ENCODE measurements around the gene TEP1. TPM values are rescaled to one million over a fixed set of nuclear protein-coding genes. Genes with fewer than 3 reads are reported as not detected.

TEP1 gene
- total RNA-seq, 4 donors from 2014 or later = 72.2 to 216 (median 79.9) TPM

DNA sequence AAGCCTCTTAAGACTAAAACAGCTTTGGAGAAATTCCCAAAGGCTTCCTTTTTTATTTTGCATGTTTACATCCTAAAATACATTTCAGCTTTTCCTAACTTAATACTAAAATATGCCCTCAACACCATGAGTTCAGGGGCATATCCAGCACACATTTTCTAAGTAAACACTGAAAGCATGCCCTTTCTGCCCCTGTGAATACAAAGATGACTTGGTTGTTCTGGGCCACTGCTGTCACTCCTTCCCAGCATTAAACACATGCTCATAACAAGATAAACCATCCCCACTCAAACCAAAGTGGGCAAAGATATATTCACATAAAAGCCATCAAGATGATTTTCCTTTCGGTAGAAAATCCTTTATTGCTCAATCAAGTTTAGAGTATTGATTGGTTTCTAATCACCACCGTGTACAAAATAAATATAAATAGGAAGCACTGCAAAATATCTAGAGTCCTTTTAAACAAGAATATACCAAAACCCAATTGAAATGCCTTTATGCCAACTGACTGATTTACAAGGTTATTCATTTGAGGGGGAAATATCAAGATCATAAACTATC lies 82.2 kb downstream of the TEP1 start:
- DNase-seq = no peak
- Histone ChIP-seq H3K4me3 (no peak overlapping the region), H3K27ac (peak overlapping the region in 1 of 4 donors; percentile 95), H3K27me3 (no peaks in the 10 kb centered on the region), H3K4me1 (peaks cover 5 to 35% (median 7%) of the 10 kb centered on the region in 4 donors), H3K36me3 (peaks cover 0 to 5% (median 0%) of the 10 kb centered on the region in 4 donors), H3K9me3 (no peaks in the 10 kb centered on the region)
- no peak for TF ChIP-seq POLR2AphosphoS5 (IDR thresholded peaks at IDR 0.05)
- 53 to 73% methylated on average over 2 of the region's 2 CpGs for WGBS, 2 donors (ENCODE audit: low coverage in 1 of 2)
- intact Hi-C loops (cut with DNase I; ENCODE audit: low total_unique reads) = loop anchor here (10.0 kb wide), 1 partner anchor 284 kb away; no protein-coding TSS in a partner anchor
- in situ Hi-C loops (cut with MboI; ENCODE audit: low pct_ligation_motif_present in 1 of 4, low pct_unique_long_range_greater_than_20kb in 1 of 4, low sequenced_read_pairs in 3 of 4) = loop anchor here in 3 of 4 donors (5.0 to 25.0 kb wide), 4 partner anchors 131 to 356 kb away; partner anchors contain the start of genes ANG (in 2 of the 3), APEX1 (in 2 of the 3), OSGEP (in 2 of the 3) and PIP4P1 (in 2 of the 3)

DNA sequence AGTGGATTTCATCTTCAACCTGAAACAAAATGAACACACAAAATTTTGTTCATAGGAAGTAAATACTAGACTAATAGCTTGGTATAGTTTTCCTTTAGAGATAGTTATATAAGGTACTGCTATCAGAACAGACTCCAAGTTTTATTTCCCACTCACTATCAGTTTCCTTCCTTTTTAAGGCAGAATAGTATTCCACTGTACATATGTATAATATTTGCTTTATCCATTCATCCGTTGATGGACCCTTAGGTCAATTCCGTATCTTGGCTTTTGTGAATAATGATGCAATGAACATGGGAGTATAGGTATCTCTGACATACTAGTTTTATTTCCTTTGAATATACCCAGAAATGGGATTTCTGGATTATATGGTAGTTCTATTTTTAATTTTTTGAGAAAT lies 83.9 kb downstream of the TEP1 start:
- WGBS, 2 donors (ENCODE audit: low coverage in 1 of 2) = 89 to 94% methylated on average over 2 of the region's 2 CpGs
- Histone ChIP-seq H3K27ac (no peak overlapping the region), H3K4me3 (no peak overlapping the region), H3K27me3 (no peaks in the 10 kb centered on the region), H3K4me1 (peaks cover 5 to 35% (median 7%) of the 10 kb centered on the region in 4 donors), H3K9me3 (no peaks in the 10 kb centered on the region), H3K36me3 (peaks cover 0 to 15% (median 0%) of the 10 kb centered on the region in 4 donors)
- no peak for TF ChIP-seq POLR2AphosphoS5 (IDR thresholded peaks at IDR 0.05)
- TF ChIP-seq, protein P1, sequence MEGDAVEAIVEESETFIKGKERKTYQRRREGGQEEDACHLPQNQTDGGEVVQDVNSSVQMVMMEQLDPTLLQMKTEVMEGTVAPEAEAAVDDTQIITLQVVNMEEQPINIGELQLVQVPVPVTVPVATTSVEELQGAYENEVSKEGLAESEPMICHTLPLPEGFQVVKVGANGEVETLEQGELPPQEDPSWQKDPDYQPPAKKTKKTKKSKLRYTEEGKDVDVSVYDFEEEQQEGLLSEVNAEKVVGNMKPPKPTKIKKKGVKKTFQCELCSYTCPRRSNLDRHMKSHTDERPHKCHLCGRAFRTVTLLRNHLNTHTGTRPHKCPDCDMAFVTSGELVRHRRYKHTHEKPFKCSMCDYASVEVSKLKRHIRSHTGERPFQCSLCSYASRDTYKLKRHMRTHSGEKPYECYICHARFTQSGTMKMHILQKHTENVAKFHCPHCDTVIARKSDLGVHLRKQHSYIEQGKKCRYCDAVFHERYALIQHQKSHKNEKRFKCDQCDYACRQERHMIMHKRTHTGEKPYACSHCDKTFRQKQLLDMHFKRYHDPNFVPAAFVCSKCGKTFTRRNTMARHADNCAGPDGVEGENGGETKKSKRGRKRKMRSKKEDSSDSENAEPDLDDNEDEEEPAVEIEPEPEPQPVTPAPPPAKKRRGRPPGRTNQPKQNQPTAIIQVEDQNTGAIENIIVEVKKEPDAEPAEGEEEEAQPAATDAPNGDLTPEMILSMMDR (IDR thresholded peaks at IDR 0.05) = no peak
- no peak for TF ChIP-seq EP300 (IDR thresholded peaks at IDR 0.05; ENCODE audit: low read depth)
- TF ChIP-seq POLR2A (IDR thresholded peaks at IDR 0.05) = no peak
- in situ Hi-C loops (cut with MboI; ENCODE audit: low pct_ligation_motif_present in 1 of 4, low pct_unique_long_range_greater_than_20kb in 1 of 4, low sequenced_read_pairs in 3 of 4) = loop anchor here in 3 of 4 donors (10.0 to 25.0 kb wide), 4 partner anchors 133 to 358 kb away; partner anchors contain the start of genes ANG (in 2 of the 3), APEX1 (in 2 of the 3), OSGEP (in 2 of the 3) and PIP4P1 (in 2 of the 3)
- no peak for DNase-seq
- intact Hi-C loops (cut with DNase I; ENCODE audit: low total_unique reads) = no loop called here

DNA sequence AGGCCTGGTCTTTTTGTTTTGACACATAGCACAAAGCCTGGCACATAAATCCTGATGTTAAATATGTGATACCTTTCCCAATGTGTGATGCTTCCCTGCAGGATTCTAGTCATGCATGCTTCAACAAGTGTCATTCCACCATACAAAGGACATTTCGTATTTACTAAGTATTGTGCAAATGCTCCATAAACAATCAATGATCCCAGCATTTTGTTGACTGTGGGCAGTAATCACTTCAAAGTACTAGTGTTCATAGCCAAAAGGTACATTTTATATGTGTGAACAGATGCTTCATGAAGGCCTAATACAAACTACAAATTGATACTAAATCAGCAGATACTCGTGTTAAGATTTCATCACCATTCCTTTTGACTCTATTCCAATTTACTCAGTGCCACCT lies 84.6 kb downstream of the TEP1 start:
- intact Hi-C loops (cut with DNase I; ENCODE audit: low total_unique reads) = no loop called here
- Histone ChIP-seq H3K36me3 (peaks cover 0 to 15% (median 0%) of the 10 kb centered on the region in 4 donors), H3K4me1 (peaks cover 5 to 35% (median 7%) of the 10 kb centered on the region in 4 donors), H3K4me3 (no peak overlapping the region), H3K27ac (no peak overlapping the region), H3K27me3 (no peaks in the 10 kb centered on the region), H3K9me3 (no peaks in the 10 kb centered on the region)
- DNase-seq = no peak
- TF ChIP-seq, protein P1 (IDR thresholded peaks at IDR 0.05) = no peak
- TF ChIP-seq POLR2AphosphoS5 (IDR thresholded peaks at IDR 0.05) (no peak), POLR2A (IDR thresholded peaks at IDR 0.05) (no peak)
- in situ Hi-C loops (cut with MboI; ENCODE audit: low pct_ligation_motif_present in 1 of 4, low pct_unique_long_range_greater_than_20kb in 1 of 4, low sequenced_read_pairs in 3 of 4) = loop anchor here in 3 of 4 donors (10.0 to 25.0 kb wide), 4 partner anchors 134 to 359 kb away; partner anchors contain the start of genes ANG (in 2 of the 3), APEX1 (in 2 of the 3), OSGEP (in 2 of the 3) and PIP4P1 (in 2 of the 3)
- WGBS, 2 donors (ENCODE audit: low coverage in 1 of 2) = 52 to 71% methylated on average over 2 of the region's 2 CpGs

DNA sequence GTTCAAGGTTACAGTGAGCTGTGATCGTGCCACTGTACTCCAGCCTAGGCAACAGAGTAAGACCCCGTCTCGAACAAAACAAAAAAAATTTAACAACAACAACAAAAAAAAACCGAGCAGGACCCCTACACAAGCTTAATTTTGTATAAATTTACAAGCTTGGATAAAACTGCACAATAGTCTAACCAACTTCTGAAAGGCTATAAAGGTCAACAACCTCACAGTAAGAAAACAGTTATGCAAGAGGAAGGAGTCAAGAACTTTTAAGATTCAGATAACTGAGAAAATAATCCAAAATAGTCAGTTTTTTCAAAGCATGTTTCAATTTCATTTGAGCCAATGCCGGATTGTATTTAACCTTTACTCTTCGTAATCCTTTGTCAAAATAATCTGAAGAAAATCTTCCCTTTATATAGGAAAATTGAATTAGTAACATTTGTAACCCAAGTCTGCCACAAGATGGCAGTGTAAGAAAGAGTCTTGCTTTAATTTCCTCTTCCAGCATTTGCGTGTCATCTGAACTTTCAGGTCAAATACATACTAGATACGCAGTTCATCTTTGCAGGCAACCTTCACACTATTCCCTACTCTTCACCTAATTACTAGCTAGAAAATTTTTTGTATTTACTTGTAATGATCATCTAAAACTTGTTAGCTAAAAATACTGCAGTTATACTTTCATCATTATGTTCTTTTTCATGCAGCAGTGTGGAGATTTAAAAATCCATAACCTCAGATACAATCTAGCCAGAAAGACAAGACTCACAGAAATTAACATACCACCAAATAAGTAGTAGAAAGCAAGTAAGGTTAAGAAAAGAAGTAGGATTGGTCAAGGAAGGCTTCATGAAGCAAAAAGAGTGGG lies 86.1 kb downstream of the TEP1 start:
- Histone ChIP-seq H3K9me3 (no peaks in the 10 kb centered on the region), H3K27ac (peak overlapping the region in 3 of 4 donors; percentile 24 to 60 (median 58)), H3K4me1 (peaks cover 3 to 26% (median 4%) of the 10 kb centered on the region in 4 donors), H3K27me3 (no peaks in the 10 kb centered on the region), H3K36me3 (peaks cover 0 to 27% (median 0%) of the 10 kb centered on the region in 4 donors), H3K4me3 (no peak overlapping the region)
- in situ Hi-C loops (cut with MboI; ENCODE audit: low pct_ligation_motif_present in 1 of 4, low pct_unique_long_range_greater_than_20kb in 1 of 4, low sequenced_read_pairs in 3 of 4) = loop anchor here in 3 of 4 donors (10.0 to 25.0 kb wide), 4 partner anchors 135 to 360 kb away; partner anchors contain the start of genes ANG (in 2 of the 3), APEX1 (in 2 of the 3), OSGEP (in 2 of the 3) and PIP4P1 (in 2 of the 3)
- intact Hi-C loops (cut with DNase I; ENCODE audit: low total_unique reads) = no loop called here
- WGBS, 2 donors (ENCODE audit: low coverage in 1 of 2) = 43 to 45% methylated on average over 8 of the region's 8 CpGs
- DNase-seq = no peak
- TF ChIP-seq POLR2A (IDR thresholded peaks at IDR 0.05) = no peak
- no peak for TF ChIP-seq POLR2AphosphoS5 (IDR thresholded peaks at IDR 0.05)
- TF ChIP-seq, protein P1 (IDR thresholded peaks at IDR 0.05) = peak; percentile 71 to 80 (median 77)
- TF ChIP-seq EP300 (IDR thresholded peaks at IDR 0.05; ENCODE audit: low read depth) = no peak

Measured in transverse colon (tissue), 4 donors.